MG63 (cell line): ENCODE data around the gene CTCFL. TPM values are rescaled to one million over a fixed set of nuclear protein-coding genes. Genes with fewer than 3 reads are reported as not detected.

Source experiments
- DNase-seq: peaks from one replicate; pipeline ENCODE4 v3.0.0-alpha.2; 2020
- H3K27me3 ChIP-seq: fragments of 250-450 bp; sonication (Bioruptor Pico); 2 replicates; pipeline ENCODE4 v1.5.1; 2020; ENCODE audit warnings: mild to moderate bottlenecking, moderate library complexity
- H3K36me3 ChIP-seq: fragments of 250-450 bp; sonication (Bioruptor Pico); 2 replicates; pipeline ENCODE4 v1.5.1; 2020; ENCODE audit warnings: mild to moderate bottlenecking, moderate library complexity
- H3K4me3 ChIP-seq: fragments of 250-450 bp; sonication (Bioruptor Pico); 2 replicates; pipeline ENCODE4 v1.5.1; 2020; ENCODE audit warnings: mild to moderate bottlenecking, moderate library complexity
- H3K9me3 ChIP-seq: fragments of 250-450 bp; sonication (Bioruptor Pico); 2 replicates; pipeline ENCODE4 v1.5.1; 2020; ENCODE audit warnings: mild to moderate bottlenecking, moderate library complexity
- total RNA-seq: library from RNA; depleted of rRNA; stranded (reverse); fragments of >200 nt; shearing (Covaris generic); gene quantifications from 2 replicates; pipeline ENCODE4 v1.2.3, GENCODE V29; 2014; ENCODE audit warnings: low replicate concordance; rRNA removed

The CTCFL gene
- total RNA-seq, 1 experiment from 2014 or later: not detected

GRCh38 chr20:57451795-57452661 lies 72.9 kb downstream of the CTCFL start:
- no peaks in the 10 kb centered on the region for H3K27me3 ChIP-seq
- no peak for DNase-seq
- H3K4me3 ChIP-seq: no peak overlapping the region
- H3K9me3 ChIP-seq: no peaks in the 10 kb centered on the region
- no peaks in the 10 kb centered on the region for H3K36me3 ChIP-seq

DNA sequence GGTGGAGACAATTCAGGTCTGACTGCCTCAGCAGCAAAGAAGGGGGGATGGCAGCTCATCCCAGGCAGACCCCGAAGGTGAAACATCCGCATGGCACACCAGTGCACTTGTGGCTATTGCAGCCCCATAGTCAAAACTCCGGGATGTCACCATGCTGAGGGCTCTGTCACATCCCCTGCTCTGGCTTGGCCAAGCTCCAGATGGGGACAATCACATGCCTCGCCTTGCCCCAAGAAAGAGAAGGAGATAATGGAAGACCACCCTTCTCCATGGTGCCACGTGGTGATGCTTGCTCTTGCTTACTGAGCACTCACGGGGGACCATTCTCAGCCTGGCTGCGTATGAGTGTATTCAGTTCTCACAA lies 73.5 kb downstream of the CTCFL start:
- H3K9me3 ChIP-seq: no peaks in the 10 kb centered on the region
- H3K4me3 ChIP-seq: no peak overlapping the region
- no peak for DNase-seq
- H3K36me3 ChIP-seq: no peaks in the 10 kb centered on the region
- H3K27me3 ChIP-seq: peaks cover 1% of the 10 kb centered on the region; the same call in 1 of the 2 replicates

DNA sequence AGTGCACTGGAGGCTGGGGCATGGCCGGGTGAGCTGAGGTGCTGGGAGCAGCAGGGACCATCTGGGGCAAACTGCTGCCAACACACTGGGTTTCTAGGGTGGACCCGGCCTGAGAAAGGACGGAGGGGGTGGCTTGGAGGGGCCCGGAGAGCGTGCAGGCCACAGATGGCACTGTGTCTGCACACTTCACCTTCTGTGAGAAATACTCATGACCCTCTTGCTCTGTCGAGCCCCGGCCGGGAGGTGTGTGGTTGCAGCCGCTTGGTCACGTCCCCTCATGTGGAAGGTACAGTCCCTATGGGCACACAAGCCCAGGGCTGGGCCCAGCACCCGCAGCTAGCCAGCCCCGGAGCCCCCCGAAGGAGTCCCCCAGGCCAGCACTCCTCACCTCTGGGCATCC lies 74.0 kb downstream of the CTCFL start:
- no peak for DNase-seq
- Histone ChIP-seq H3K4me3 (no peak overlapping the region), H3K36me3 (no peaks in the 10 kb centered on the region), H3K27me3 (peaks cover 5% of the 10 kb centered on the region; the same call in 1 of the 2 replicates), H3K9me3 (peaks cover 2% of the 10 kb centered on the region; the same call in 1 of the 2 replicates)

DNA sequence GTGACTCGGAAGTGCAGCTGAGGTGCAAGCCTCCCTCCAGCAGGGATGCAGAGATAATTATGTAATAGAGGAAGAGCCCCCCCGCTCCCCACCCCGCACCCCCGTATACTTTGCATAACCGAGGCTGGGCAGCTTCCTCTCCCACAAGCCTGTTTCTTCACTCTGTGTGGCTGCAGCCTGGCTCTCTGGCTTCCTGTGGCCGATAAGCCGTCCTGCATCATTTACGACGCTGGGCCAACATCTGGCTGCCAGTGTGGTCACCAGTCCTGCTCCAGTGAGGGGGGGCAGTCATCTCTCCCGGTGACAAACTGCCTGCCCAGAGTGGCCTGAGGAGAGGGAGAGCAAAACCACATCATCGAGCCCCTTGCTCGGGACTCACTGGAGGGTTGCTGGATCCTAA lies 74.5 kb downstream of the CTCFL start:
- Histone ChIP-seq H3K36me3 (no peaks in the 10 kb centered on the region), H3K27me3 (peaks cover 5% of the 10 kb centered on the region; the same call in 1 of the 2 replicates), H3K4me3 (no peak overlapping the region), H3K9me3 (peaks cover 4% of the 10 kb centered on the region; the same call in 1 of the 2 replicates)
- DNase-seq: no peak

- Histone ChIP-seq H3K4me3 (no peak overlapping the region), H3K36me3 (no peaks in the 10 kb centered on the region), H3K27me3 (peaks cover 5% of the 10 kb centered on the region; the same call in 1 of the 2 replicates), H3K9me3 (peaks cover 4% of the 10 kb centered on the region; the same call in 1 of the 2 replicates)
- no peak for DNase-seq
Observed at GRCh38 chr20:57449398-57450354, 75.3 kb downstream of the CTCFL start.

- no peak overlapping the region for H3K4me3 ChIP-seq
- DNase-seq: no peak
- H3K36me3 ChIP-seq: no peaks in the 10 kb centered on the region
- H3K27me3 ChIP-seq: peaks cover 5% of the 10 kb centered on the region; the same call in 1 of the 2 replicates
- peaks cover 4% of the 10 kb centered on the region; the same call in 1 of the 2 replicates for H3K9me3 ChIP-seq
Observed at GRCh38 chr20:57448764-57449354, 76.1 kb downstream of the CTCFL start.

Other genes starting within 250 kb of the CTCFL start
- not detected in 2 replicates for gene SPO11, start 195.3 kb downstream of the CTCFL start, total RNA-seq
- gene RAE1, start 173.9 kb downstream of the CTCFL start, total RNA-seq: 74.3 and 85.5 TPM in 2 replicates
- 50.0 and 51.2 TPM in 2 replicates for gene RBM38, start 133.7 kb downstream of the CTCFL start, total RNA-seq
- not detected in 2 replicates for gene PCK1, start 36.0 kb upstream of the CTCFL start, total RNA-seq
- not detected in 2 replicates for gene ZBP1, start 95.3 kb upstream of the CTCFL start, total RNA-seq
- 3.3 and 3.4 TPM in 2 replicates for gene PMEPA1, start 184.9 kb upstream of the CTCFL start, total RNA-seq